Activated CD4-positive, alpha-beta T cell treated with anti-CD3 and anti-CD28 coated beads for 48 hours (primary cell): ENCODE results near the gene CFAP74.
"Not testable (repeated sequence)": the region's sequence is repeated elsewhere in the genome, so short reads cannot be mapped to it uniquely, and the experiment has no call there.

Source experiments
- DNase-seq: peaks from one replicate; pipeline ENCODE4 v3.0.0-alpha.2; 2020

The CFAP74 gene

GRCh38 chr1:1892763-1893120 lies 110.8 kb downstream of the CFAP74 start:
- DNase-seq: no peak

GRCh38 chr1:1892079-1892762 lies 111.4 kb downstream of the CFAP74 start:
- DNase-seq: peak; percentile 43

- peak; percentile 76 for DNase-seq
These were observed 112.1 kb downstream of the CFAP74 start for GRCh38 chr1:1891349-1892078.

- peak; percentile 90 for DNase-seq
These were observed 112.9 kb downstream of the CFAP74 start, which contains the start of gene GNB1 for GRCh38 chr1:1890506-1891348. GNB1 (minus strand) TSS chr1:1891087; CDS start chr1:1825453, 65,634 bp downstream.

- DNase-seq: peak; percentile 57
These were observed 113.6 kb downstream of the CFAP74 start for GRCh38 chr1:1889847-1890505.

GRCh38 chr1:1889090-1889750 lies 114.4 kb downstream of the CFAP74 start:
- no peak for DNase-seq

- DNase-seq: not testable (repeated sequence)
These were observed 119.7 kb downstream of the CFAP74 start for GRCh38 chr1:1883890-1884289.

- DNase-seq: no peak
These were observed 120.3 kb downstream of the CFAP74 start for GRCh38 chr1:1883092-1883873.

- DNase-seq: no peak
These were observed 121.9 kb downstream of the CFAP74 start for GRCh38 chr1:1881727-1882126.

GRCh38 chr1:1880617-1881312 lies 122.8 kb downstream of the CFAP74 start:
- DNase-seq: no peak

- DNase-seq: no peak
These were observed 123.6 kb downstream of the CFAP74 start for GRCh38 chr1:1879942-1880341.

GRCh38 chr1:1877865-1878436 lies 125.6 kb downstream of the CFAP74 start:
- DNase-seq: no peak

GRCh38 chr1:1876335-1876930 lies 127.2 kb downstream of the CFAP74 start:
- no peak for DNase-seq

GRCh38 chr1:1875932-1876331 lies 127.7 kb downstream of the CFAP74 start:
- DNase-seq: peak; percentile 64

- DNase-seq: no peak
These were observed 128.7 kb downstream of the CFAP74 start for GRCh38 chr1:1874901-1875300.

- DNase-seq: no peak
These were observed 130.4 kb downstream of the CFAP74 start for GRCh38 chr1:1873186-1873585.

- no peak for DNase-seq
These were observed 131.1 kb downstream of the CFAP74 start for GRCh38 chr1:1872329-1872994.
